HepG2 (cell line): Measurements from ENCODE around the gene ZNF217. TPM values are rescaled to one million over a fixed set of nuclear protein-coding genes. Genes with fewer than 3 reads are reported as not detected.

Experiments
- ARNTL ChIP-seq: sonication (generic); formaldehyde crosslinking; IDR thresholded peaks from 2 replicates; pipeline ENCODE4 v1.4.0; 2020; ENCODE audit warnings: mild to moderate bottlenecking, missing genetic modification reagents
- BCL6 ChIP-seq: IDR thresholded peaks from 2 replicates; pipeline ENCODE4 v1.6.1; 2016; ENCODE audit warnings: missing genetic modification reagents, missing compliant biosample characterization
- ELF1 ChIP-seq: sonication (generic); formaldehyde crosslinking; IDR thresholded peaks from 2 replicates; pipeline ENCODE4 v1.4.0; 2020; ENCODE audit warnings: missing genetic modification reagents
- HMG20A ChIP-seq: IDR thresholded peaks from 2 replicates; pipeline ENCODE4 v1.6.1; 2016; ENCODE audit warnings: borderline replicate concordance
- KDM5A ChIP-seq: fragments of 200-600 bp; sonication (generic); IDR thresholded peaks from 2 replicates; pipeline ENCODE4 v1.7.0; 2018; ENCODE audit warnings: antibody characterized with exemption, mild to moderate bottlenecking, low read length, borderline replicate concordance
- KMT2A ChIP-seq: sonication (generic); formaldehyde crosslinking; IDR thresholded peaks from 2 replicates; pipeline ENCODE4 v1.4.0; 2020; ENCODE audit warnings: missing genetic modification reagents
- MIER3 ChIP-seq: IDR thresholded peaks from 2 replicates; pipeline ENCODE4 v1.6.1; 2016; ENCODE audit warnings: missing compliant biosample characterization, borderline replicate concordance
- PAWR ChIP-seq: sonication (generic); formaldehyde crosslinking; IDR thresholded peaks from 2 replicates; pipeline ENCODE4 v1.4.0; 2020; ENCODE audit warnings: missing genetic modification reagents, mild to moderate bottlenecking, borderline replicate concordance
- SCMH1 ChIP-seq: sonication (generic); formaldehyde crosslinking; IDR thresholded peaks from 2 replicates; pipeline ENCODE4 v1.9.0; 2021; ENCODE audit warnings: missing genetic modification reagents, mild to moderate bottlenecking, borderline replicate concordance
- SMARCC2 ChIP-seq: fragments of 450-650 bp; IDR thresholded peaks from 2 replicates; pipeline ENCODE4 v1.6.1; 2017; ENCODE audit warnings: antibody characterized with exemption, mild to moderate bottlenecking
- STAT5B ChIP-seq: sonication (generic); formaldehyde crosslinking; IDR thresholded peaks from 2 replicates; pipeline ENCODE4 v1.4.0; 2020; ENCODE audit warnings: missing genetic modification reagents
- TCF7 ChIP-seq: sonication (generic); IDR thresholded peaks from 2 replicates; pipeline ENCODE4 v1.6.1; 2016; ENCODE audit warnings: antibody characterized with exemption, low read depth
- ZBTB38 ChIP-seq: sonication (generic); formaldehyde crosslinking; IDR thresholded peaks from 2 replicates; pipeline ENCODE4 v1.5.1; 2020; ENCODE audit warnings: mild to moderate bottlenecking, missing genetic modification reagents
- ZFP1 ChIP-seq: IDR thresholded peaks from 2 replicates; pipeline ENCODE4 v1.6.1; 2016
- ZFP36L1 ChIP-seq: sonication (generic); formaldehyde crosslinking; IDR thresholded peaks from 2 replicates; pipeline ENCODE4 v1.8.0; 2022; ENCODE audit warnings: mild to moderate bottlenecking, missing genetic modification reagents, moderate library complexity
- ZMAT5 ChIP-seq: sonication (generic); formaldehyde crosslinking; IDR thresholded peaks from 2 replicates; pipeline ENCODE4 v1.5.0; 2020; ENCODE audit warnings: mild to moderate bottlenecking, low read depth, missing genetic modification reagents, borderline replicate concordance
- ZNF10 ChIP-seq: sonication (generic); formaldehyde crosslinking; IDR thresholded peaks from 2 replicates; pipeline ENCODE4 v1.4.0; 2020; ENCODE audit warnings: mild to moderate bottlenecking, low read depth, missing genetic modification reagents, borderline replicate concordance
- ZNF124 ChIP-seq: sonication (generic); formaldehyde crosslinking; IDR thresholded peaks from 2 replicates; pipeline ENCODE4 v1.4.0; 2020; ENCODE audit warnings: missing genetic modification reagents
- ZNF280B ChIP-seq: sonication (generic); formaldehyde crosslinking; IDR thresholded peaks from 2 replicates; pipeline ENCODE4 v1.5.0; 2020; ENCODE audit warnings: missing genetic modification reagents, mild to moderate bottlenecking, borderline replicate concordance
- ZNF572 ChIP-seq: sonication (generic); formaldehyde crosslinking; IDR thresholded peaks from 2 replicates; pipeline ENCODE4 v1.5.1; 2020; ENCODE audit warnings: mild to moderate bottlenecking, missing genetic modification reagents
- ZNF749 ChIP-seq: sonication (generic); formaldehyde crosslinking; IDR thresholded peaks from 2 replicates; pipeline ENCODE4 v1.8.0; 2022; ENCODE audit warnings: mild to moderate bottlenecking, missing genetic modification reagents, moderate library complexity, borderline replicate concordance
- ZNF776 ChIP-seq: sonication (generic); formaldehyde crosslinking; IDR thresholded peaks from 2 replicates; pipeline ENCODE4 v1.4.0; 2020; ENCODE audit warnings: mild to moderate bottlenecking, missing genetic modification reagents
- polyA plus RNA-seq, 8 experiments: library from polyadenylated mRNA; depleted of rRNA in 3 of 8; stranded (reverse) in 7 of 8; unstranded in 1 of 8; fragments of >200 nt; fragmentation: Illumina TruSeq in 4 of 8; extraction: Trizol in 4 of 8; gene quantifications; 2 replicates each; pipeline versions ENCODE4 v1.2.1 to v1.2.3, GENCODE V29; 2011 to 2016; ENCODE audit warnings: low read depth in 4 of 8, missing spikeins in 1 of 8, mixed read lengths in 1 of 8; ENCODE audit not compliant: insufficient read depth in 1 of 8
- total RNA-seq, 5 experiments: library from RNA; depleted of rRNA; stranded (reverse); fragments of >200 nt; fragmentation: Illumina TruSeq; extraction: Trizol; gene quantifications; 2 replicates each; pipeline ENCODE4 v1.2.3, GENCODE V29; 2016; ENCODE audit warnings: low read depth in 1 of 5
- TF ChIP-seq, protein P1 (sequence below): sonication (generic); formaldehyde crosslinking; IDR thresholded peaks from 2 replicates; pipeline ENCODE4 v1.4.0; 2020; ENCODE audit warnings: missing genetic modification reagents
- TF ChIP-seq, protein P2 (sequence below): sonication (generic); formaldehyde crosslinking; IDR thresholded peaks from 2 replicates; pipeline ENCODE4 v1.8.1; 2023; ENCODE audit warnings: mild to moderate bottlenecking, missing genetic modification reagents
- TF ChIP-seq, protein P3 (sequence below): IDR thresholded peaks from 2 replicates; pipeline ENCODE4 v1.6.1; 2016

Gene ZNF217
- total and polyA plus RNA-seq, 2 of the 13 experiments (the other 11 are each of a cell fraction or from before 2014, with no cell fraction given) = 22.3 to 29.8 TPM

DNA sequence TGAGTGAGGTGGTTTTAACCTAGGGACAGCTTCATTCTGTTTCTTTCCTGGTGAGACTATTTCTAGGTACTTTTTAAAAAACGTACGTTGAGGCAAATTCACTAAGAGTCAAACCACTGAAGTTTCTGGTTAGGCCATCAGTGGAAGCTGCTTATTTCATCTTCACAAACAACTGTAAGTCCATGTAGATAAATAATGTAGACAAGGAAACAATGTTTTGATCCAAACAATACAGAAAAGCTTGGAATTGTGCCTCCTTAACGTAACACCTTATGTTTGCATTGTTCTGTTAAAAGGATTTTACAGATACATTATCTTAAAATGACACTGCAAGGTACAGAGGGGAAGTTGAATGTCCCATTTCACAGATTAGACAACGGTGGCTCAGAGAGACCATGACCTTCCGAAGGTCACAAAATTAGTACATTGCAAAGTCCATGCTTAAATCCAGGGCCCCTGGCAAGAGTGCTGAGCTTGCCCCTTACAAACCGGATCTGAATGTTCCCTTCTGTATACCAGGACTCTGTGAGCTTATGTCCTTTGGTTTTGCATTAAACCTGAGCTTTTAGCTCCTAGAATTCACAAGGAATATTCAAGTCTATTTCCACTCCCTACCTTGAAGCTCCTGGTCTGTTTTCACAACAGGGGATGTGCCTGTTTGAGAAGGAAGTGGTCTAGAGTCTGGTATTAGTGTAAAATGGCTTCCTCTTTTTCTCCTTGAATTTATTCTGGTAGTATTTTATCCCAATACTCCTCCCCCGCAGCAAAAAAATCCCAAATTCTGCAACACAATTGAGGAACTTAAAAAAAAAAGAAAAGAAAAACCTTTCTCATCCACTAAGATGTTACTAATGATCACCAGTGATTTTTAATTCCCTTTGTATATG lies 28.9 kb upstream of the ZNF217 start (continued):
- no peak for TF ChIP-seq ZMAT5 (CRISPR knock-in tag)
- TF ChIP-seq ZNF572 = no peak
- no peak for TF ChIP-seq STAT5B (CRISPR knock-in tag)
- no peak for TF ChIP-seq ZNF280B
- TF ChIP-seq MIER3 (CRISPR knock-in tag) = no peak; the same call in 1 of the 2 replicates
- no peak for TF ChIP-seq SCMH1 (CRISPR knock-in tag)
- TF ChIP-seq ZFP1 (CRISPR knock-in tag) = no peak
- no peak for TF ChIP-seq SMARCC2
- TF ChIP-seq ZFP36L1 = no peak
- TF ChIP-seq BCL6 = peak; percentile 23; the same call in 1 of the 2 replicates
- TF ChIP-seq PAWR (CRISPR knock-in tag) = no peak
- TF ChIP-seq KDM5A = peak; percentile 2; the same call in 1 of the 2 replicates
- no peak; the same call in 1 of the 2 replicates for TF ChIP-seq ZNF776 (CRISPR knock-in tag)
- no peak for TF ChIP-seq ZBTB38 (CRISPR knock-in tag)
- TF ChIP-seq, protein P1, sequence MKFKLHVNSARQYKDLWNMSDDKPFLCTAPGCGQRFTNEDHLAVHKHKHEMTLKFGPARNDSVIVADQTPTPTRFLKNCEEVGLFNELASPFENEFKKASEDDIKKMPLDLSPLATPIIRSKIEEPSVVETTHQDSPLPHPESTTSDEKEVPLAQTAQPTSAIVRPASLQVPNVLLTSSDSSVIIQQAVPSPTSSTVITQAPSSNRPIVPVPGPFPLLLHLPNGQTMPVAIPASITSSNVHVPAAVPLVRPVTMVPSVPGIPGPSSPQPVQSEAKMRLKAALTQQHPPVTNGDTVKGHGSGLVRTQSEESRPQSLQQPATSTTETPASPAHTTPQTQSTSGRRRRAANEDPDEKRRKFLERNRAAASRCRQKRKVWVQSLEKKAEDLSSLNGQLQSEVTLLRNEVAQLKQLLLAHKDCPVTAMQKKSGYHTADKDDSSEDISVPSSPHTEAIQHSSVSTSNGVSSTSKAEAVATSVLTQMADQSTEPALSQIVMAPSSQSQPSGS = 0 out of 2 replicates have a peak, but pooled peaks have one; percentile 57
- TF ChIP-seq KMT2A = no peak
- peak; percentile 9; the same call in 1 of the 2 replicates for TF ChIP-seq HMG20A (CRISPR knock-in tag)
- no peak for TF ChIP-seq ELF1 (CRISPR knock-in tag)
- TF ChIP-seq ZNF124 (CRISPR knock-in tag) = peak; percentile 82; the same call in 1 of the 2 replicates
- TF ChIP-seq ARNTL (CRISPR knock-in tag) = 0 out of 2 replicates have a peak, but pooled peaks have one; percentile 58
- TF ChIP-seq ZNF10 (CRISPR knock-in tag) = no peak
- TF ChIP-seq, protein P2, sequence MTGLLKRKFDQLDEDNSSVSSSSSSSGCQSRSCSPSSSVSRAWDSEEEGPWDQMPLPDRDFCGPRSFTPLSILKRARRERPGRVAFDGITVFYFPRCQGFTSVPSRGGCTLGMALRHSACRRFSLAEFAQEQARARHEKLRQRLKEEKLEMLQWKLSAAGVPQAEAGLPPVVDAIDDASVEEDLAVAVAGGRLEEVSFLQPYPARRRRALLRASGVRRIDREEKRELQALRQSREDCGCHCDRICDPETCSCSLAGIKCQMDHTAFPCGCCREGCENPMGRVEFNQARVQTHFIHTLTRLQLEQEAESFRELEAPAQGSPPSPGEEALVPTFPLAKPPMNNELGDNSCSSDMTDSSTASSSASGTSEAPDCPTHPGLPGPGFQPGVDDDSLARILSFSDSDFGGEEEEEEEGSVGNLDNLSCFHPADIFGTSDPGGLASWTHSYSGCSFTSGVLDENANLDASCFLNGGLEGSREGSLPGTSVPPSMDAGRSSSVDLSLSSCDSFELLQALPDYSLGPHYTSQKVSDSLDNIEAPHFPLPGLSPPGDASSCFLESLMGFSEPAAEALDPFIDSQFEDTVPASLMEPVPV (CRISPR knock-in tag) = no peak
- no peak for TF ChIP-seq ZNF749
- no peak for TF ChIP-seq TCF7
- TF ChIP-seq, protein P3, sequence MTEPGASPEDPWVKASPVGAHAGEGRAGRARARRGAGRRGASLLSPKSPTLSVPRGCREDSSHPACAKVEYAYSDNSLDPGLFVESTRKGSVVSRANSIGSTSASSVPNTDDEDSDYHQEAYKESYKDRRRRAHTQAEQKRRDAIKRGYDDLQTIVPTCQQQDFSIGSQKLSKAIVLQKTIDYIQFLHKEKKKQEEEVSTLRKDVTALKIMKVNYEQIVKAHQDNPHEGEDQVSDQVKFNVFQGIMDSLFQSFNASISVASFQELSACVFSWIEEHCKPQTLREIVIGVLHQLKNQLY (CRISPR knock-in tag) = 0 out of 2 replicates have a peak, but pooled peaks have one; percentile 16
